Breast epithelium (tissue), 3 donors: Measurements from ENCODE around the gene SOHLH2.

ENCODE experiments used
- POLR2AphosphoS5 ChIP-seq, 3 donors: sonication (generic); formaldehyde crosslinking; IDR thresholded peaks; one replicate each; pipeline ENCODE4 v1.6.1; 2017; ENCODE audit warnings: antibody characterized with exemption in 3 of 3
- TF ChIP-seq, protein P1 (sequence below), 3 donors: fragments of 450-650 bp; IDR thresholded peaks; one replicate each; pipeline ENCODE4 v1.5.1; 2016 to 2017; ENCODE audit warnings: antibody characterized with exemption in 3 of 3, mild to moderate bottlenecking in 3 of 3, moderate library complexity in 3 of 3

DNA sequence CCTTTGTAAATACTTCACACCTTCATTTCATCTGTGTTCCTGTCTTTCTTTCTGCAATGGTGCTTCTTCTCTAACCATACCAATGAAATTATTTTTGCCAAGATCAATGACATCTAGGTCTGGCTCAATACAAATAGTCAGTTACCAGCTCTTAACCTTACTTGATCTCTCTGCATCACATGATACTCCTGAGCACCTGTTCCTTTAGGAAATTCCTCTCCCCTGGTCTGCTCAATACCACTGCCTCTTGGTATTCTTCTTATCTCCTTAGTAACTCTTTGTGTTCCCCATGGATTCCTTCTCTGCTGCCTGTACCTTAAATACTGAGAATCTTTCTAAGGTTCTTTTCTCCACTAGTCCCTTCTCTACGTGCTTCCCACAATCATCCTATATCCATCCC lies 25.9 kb downstream of the SOHLH2 start:
- TF ChIP-seq, protein P1, sequence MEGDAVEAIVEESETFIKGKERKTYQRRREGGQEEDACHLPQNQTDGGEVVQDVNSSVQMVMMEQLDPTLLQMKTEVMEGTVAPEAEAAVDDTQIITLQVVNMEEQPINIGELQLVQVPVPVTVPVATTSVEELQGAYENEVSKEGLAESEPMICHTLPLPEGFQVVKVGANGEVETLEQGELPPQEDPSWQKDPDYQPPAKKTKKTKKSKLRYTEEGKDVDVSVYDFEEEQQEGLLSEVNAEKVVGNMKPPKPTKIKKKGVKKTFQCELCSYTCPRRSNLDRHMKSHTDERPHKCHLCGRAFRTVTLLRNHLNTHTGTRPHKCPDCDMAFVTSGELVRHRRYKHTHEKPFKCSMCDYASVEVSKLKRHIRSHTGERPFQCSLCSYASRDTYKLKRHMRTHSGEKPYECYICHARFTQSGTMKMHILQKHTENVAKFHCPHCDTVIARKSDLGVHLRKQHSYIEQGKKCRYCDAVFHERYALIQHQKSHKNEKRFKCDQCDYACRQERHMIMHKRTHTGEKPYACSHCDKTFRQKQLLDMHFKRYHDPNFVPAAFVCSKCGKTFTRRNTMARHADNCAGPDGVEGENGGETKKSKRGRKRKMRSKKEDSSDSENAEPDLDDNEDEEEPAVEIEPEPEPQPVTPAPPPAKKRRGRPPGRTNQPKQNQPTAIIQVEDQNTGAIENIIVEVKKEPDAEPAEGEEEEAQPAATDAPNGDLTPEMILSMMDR (IDR thresholded peaks at IDR 0.05), result no peak
- no peak for TF ChIP-seq POLR2AphosphoS5 (IDR thresholded peaks at IDR 0.05)
